Gastrocnemius medialis (tissue), 4 donors: Measurements from ENCODE around the gene CCDC91.
"Not testable (repeated sequence)": the region's sequence is repeated elsewhere in the genome, so short reads cannot be mapped to it uniquely, and the experiment has no call there.

Experiments used
- CTCF ChIP-seq, 5 experiments: fragments of 450-650 bp in 3 of 5; fragments of 200-600 bp in 2 of 5; sonication (generic) in 2 of 5; IDR thresholded peaks in 4 of 5; conservative IDR thresholded peaks in 1 of 5; 1 replicate in 4 of 5; 2 replicates in 1 of 5; pipeline ENCODE4 v1.5.1; 2016 to 2019; ENCODE audit warnings: antibody characterized with exemption in 5 of 5, mild to moderate bottlenecking in 3 of 5, moderate library complexity in 3 of 5
- POLR2A ChIP-seq, 2 donors: fragments of 450-650 bp; IDR thresholded peaks; one replicate each; pipeline ENCODE4 v1.6.1; 2017; ENCODE audit warnings: antibody characterized with exemption in 2 of 2, mild to moderate bottlenecking in 2 of 2, moderate library complexity in 2 of 2

DNA sequence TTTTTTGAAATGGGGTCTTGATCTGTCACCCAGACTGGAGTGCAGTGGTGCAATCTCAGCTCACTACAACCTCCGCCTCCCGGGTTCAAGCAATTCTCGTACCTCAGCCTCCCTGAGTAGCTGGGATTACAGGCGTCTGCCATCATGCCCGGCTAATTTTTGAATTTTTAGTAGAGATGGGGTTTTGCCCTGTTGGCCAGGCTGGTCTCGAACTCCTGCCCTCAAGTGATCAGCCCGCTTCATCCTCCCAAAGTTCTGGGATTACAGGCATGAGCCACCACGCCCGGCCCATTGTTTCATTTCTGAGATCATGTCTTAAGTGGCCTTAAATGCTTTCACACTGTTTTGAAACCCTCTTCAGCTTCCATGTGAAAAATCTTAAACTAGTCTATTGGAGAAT is 281.5 kb downstream of the CCDC91 start:
- not testable (repeated sequence) for TF ChIP-seq CTCF (IDR thresholded peaks at IDR 0.05 in 4 of 5, conservative IDR thresholded peaks at IDR 0.05 in 1 of 5); POLR2A (IDR thresholded peaks at IDR 0.05)
